Cardiac septum (tissue), 1 donor: ENCODE measurements around the gene PHACTR4. TPM values are rescaled to one million over a fixed set of nuclear protein-coding genes. Genes with fewer than 3 reads are reported as not detected.

Experiments
- DNase-seq: peaks from one replicate; pipeline ENCODE4 v3.0.0-alpha.2; 2020; ENCODE audit warnings: low spot score
- intact Hi-C: fragments of 100-400 bp; cut with DNase I; formaldehyde crosslinking; loops from one replicate; pipeline ENCODE4 v1.14.0; 2022
- total RNA-seq: library from RNA; stranded (reverse); fragmentation: NEBNext Ultra II Directional; extraction: Animal tissue kit (Norgen Biotek cat#: 25700); gene quantifications from one replicate; pipeline ENCODE4 v1.2.1, GENCODE V29; 2021
- donor health status: DM: no; HTN: no; CAD: no.

PHACTR4 gene
- total RNA-seq, 1 donor from 2014 or later, result 18.0 TPM

GRCh38 chr1:28545246-28545628, 175.7 kb downstream of the PHACTR4 start:
- intact Hi-C loops, result no loop called here
- no peak for DNase-seq

- intact Hi-C loops, result no loop called here
- no peak for DNase-seq
These were observed 178.8 kb downstream of the PHACTR4 start for GRCh38 chr1:28548318-28548717.

Other genes starting within 250 kb of the PHACTR4 start
- gene PTAFR, start 193.1 kb upstream of the PHACTR4 start, total RNA-seq, result 2.2 TPM
- gene DNAJC8, start 136.7 kb upstream of the PHACTR4 start, total RNA-seq, result 54.1 TPM
- 423 TPM for gene ATP5IF1, start 133.6 kb upstream of the PHACTR4 start, total RNA-seq
- gene SESN2, start 110.2 kb upstream of the PHACTR4 start, total RNA-seq, result 4.7 TPM
- 10.3 TPM for gene MED18, start 40.7 kb upstream of the PHACTR4 start, total RNA-seq
- 4.1 TPM for gene RCC1, start 136.3 kb downstream of the PHACTR4 start, total RNA-seq
- gene TRNAU1AP, start 183.3 kb downstream of the PHACTR4 start, total RNA-seq, result 17.6 TPM
- 1.1 TPM for gene RAB42, start 222.5 kb downstream of the PHACTR4 start, total RNA-seq